Measurements from ENCODE around the gene YY1.

YY1 gene

GRCh38 chr14:100317912-100318808 lies 79.2 kb downstream of the YY1 start:
- DNase-seq: peak; percentile 63

GRCh38 chr14:100320157-100320856 lies 81.4 kb downstream of the YY1 start:
- DNase-seq: no peak

GRCh38 chr14:100321473-100322137 lies 82.7 kb downstream of the YY1 start:
- DNase-seq: no peak

GRCh38 chr14:100322138-100322957 lies 83.4 kb downstream of the YY1 start:
- no peak for DNase-seq

GRCh38 chr14:100323121-100323941 lies 84.4 kb downstream of the YY1 start, which contains the start of gene SLC25A47:
SLC25A47 (plus strand) TSS chr14:100323339; CDS start chr14:100323415, 76 bp downstream.
- no peak for DNase-seq

GRCh38 chr14:100323942-100324307 lies 85.0 kb downstream of the YY1 start:
- DNase-seq: no peak

GRCh38 chr14:100325231-100325632 lies 86.3 kb downstream of the YY1 start:
- no peak for DNase-seq

- DNase-seq: no peak
Observed at GRCh38 chr14:100325958-100326357, 87.0 kb downstream of the YY1 start.

- no peak for DNase-seq
Observed at GRCh38 chr14:100327128-100327527, 88.2 kb downstream of the YY1 start.

GRCh38 chr14:100328495-100329163 lies 89.7 kb downstream of the YY1 start:
- DNase-seq: no peak

- no peak for DNase-seq
Observed at GRCh38 chr14:100329233-100330006, 90.5 kb downstream of the YY1 start.

GRCh38 chr14:100330007-100330344 lies 91.0 kb downstream of the YY1 start:
- no peak for DNase-seq

GRCh38 chr14:100330388-100330931 lies 91.5 kb downstream of the YY1 start:
- no peak for DNase-seq

- no peak for DNase-seq
Observed at GRCh38 chr14:100332071-100332639, 93.2 kb downstream of the YY1 start.

Measured in CD4-positive, alpha-beta T cell treated with Interleukin-4 for 4 hours (primary cell).